HepG2 (cell line): ENCODE data around the gene LGALS8. TPM values are rescaled to one million over a fixed set of nuclear protein-coding genes. Genes with fewer than 3 reads are reported as not detected.

Experiments used
- ATAC-seq: fragments of 200-7000 bp; cut with Tn5 transposase; 3 replicates; pipeline ENCODE4 v1.9.1; 2020; ENCODE audit warnings: mild to moderate bottlenecking, moderate library complexity
- BruUV-seq: library from RNA; stranded (reverse); fragments of 400-500 nt; replicated peaks from 2 replicates; lab custom pipeline; 2021; lab: Mats Ljungman, UMichigan
- CTCF ChIA-PET: fragments of 300-600 bp; formaldehyde crosslinking; extraction: SDS; loops from one replicate; lab custom pipeline; 2021; ENCODE audit warnings: low total read pairs, inconsistent platforms, low intra/inter-chr PET ratio; lab: Yijun Ruan, JAX
- POLR2A ChIA-PET: fragments of 350-600 bp; sonication (Branson Sonifier 250); formaldehyde crosslinking; loops from one replicate; lab custom pipeline; 2020; ENCODE audit warnings: antibody characterized with exemption, inconsistent platforms; lab: Yijun Ruan, JAX
- DNase-seq: peaks from one replicate; pipeline ENCODE4 v3.0.0-alpha.2; 2015; ENCODE audit warnings: low spot score
- FAIRE-seq: peaks from 3 replicates; lab custom pipeline; 2011; peaks lifted over from hg19 to GRCh38; lab: Jason Lieb, UNC
- H2AFZ ChIP-seq: one replicate; pipeline ENCODE4 v1.6.1; 2011; ENCODE audit warnings: low read length, inconsistent platforms
- H3K27ac ChIP-seq: fragments of 300-600 bp; 3 replicates; pipeline ENCODE4 v1.8.0; 2011; ENCODE audit warnings: mixed run types, mild to moderate bottlenecking, mixed read lengths, low read length, inconsistent platforms; ENCODE audit not compliant: insufficient read depth; ENCODE audit errors: extremely low read length
- H3K27me3 ChIP-seq, 2 experiments: fragments of 200-600 bp in 1 of 2; 2 replicates in 1 of 2; 3 replicates in 1 of 2; pipeline versions ENCODE4 v1.6.0 to v1.8.0; 2011; ENCODE audit warnings: low read length in 2 of 2, mild to moderate bottlenecking in 2 of 2, moderate library complexity in 2 of 2, inconsistent platforms in 1 of 2; ENCODE audit not compliant: insufficient read depth in 2 of 2, control insufficient read depth in 1 of 2
- H3K36me3 ChIP-seq, 2 experiments: fragments of 200-600 bp in 1 of 2; replicated peaks in 1 of 2; 2 replicates in 1 of 2; 3 replicates in 1 of 2; pipeline versions ENCODE4 v1.5.1 to v1.8.0; 2011; ENCODE audit warnings: low read length in 2 of 2, inconsistent platforms in 1 of 2; ENCODE audit not compliant: insufficient read depth in 2 of 2, control insufficient read depth in 1 of 2
- H3K4me1 ChIP-seq: 2 replicates; pipeline ENCODE4 v1.5.1; 2012; ENCODE audit warnings: low read length, inconsistent platforms; ENCODE audit not compliant: insufficient read depth
- H3K4me2 ChIP-seq: 2 replicates; pipeline ENCODE4 v1.6.0; 2011; ENCODE audit warnings: low read depth, low read length, inconsistent platforms
- H3K4me3 ChIP-seq, 3 experiments: fragments of 200-600 bp in 1 of 3; sonication (generic), shearing (Covaris generic) in 1 of 3; replicated peaks in 1 of 3; 2 replicates each; pipeline ENCODE4 v1.5.1; 2011 to 2016; ENCODE audit warnings: low read length in 3 of 3, inconsistent platforms in 2 of 3, low read depth in 2 of 3, mild to moderate bottlenecking in 2 of 3, control low read depth in 1 of 3, mixed read lengths in 1 of 3; ENCODE audit not compliant: insufficient read depth in 1 of 3
- H3K79me2 ChIP-seq: one replicate; pipeline ENCODE4 v1.6.1; 2011; ENCODE audit warnings: low read length, inconsistent platforms; ENCODE audit not compliant: insufficient read depth
- H3K9ac ChIP-seq: 2 replicates; pipeline ENCODE4 v1.6.0; 2011; ENCODE audit warnings: mild to moderate bottlenecking, low read depth, low read length, inconsistent platforms; ENCODE audit not compliant: insufficient read depth
- H3K9me3 ChIP-seq: 2 replicates; pipeline ENCODE4 v1.5.1; 2012; ENCODE audit warnings: mild to moderate bottlenecking, low read length
- H4K20me1 ChIP-seq: 2 replicates; pipeline ENCODE4 v1.6.0; 2011; ENCODE audit warnings: inconsistent platforms, mild to moderate bottlenecking, low read length, moderate library complexity; ENCODE audit not compliant: insufficient read depth
- AGO1 ChIP-seq: fragments of 200-400 bp; formaldehyde crosslinking; IDR thresholded peaks from 2 replicates; pipeline ENCODE4 v1.6.1; 2017; ENCODE audit warnings: mild to moderate bottlenecking, low read depth, low read length, moderate library complexity; ENCODE audit not compliant: poor library complexity, severe bottlenecking
- BCLAF1 ChIP-seq: fragments of 450-650 bp; IDR thresholded peaks from 2 replicates; pipeline ENCODE4 v1.6.1; 2017; ENCODE audit warnings: mild to moderate bottlenecking
- DPF2 ChIP-seq: sonication (generic); formaldehyde crosslinking; IDR thresholded peaks from 2 replicates; pipeline ENCODE4 v1.4.0; 2020; ENCODE audit warnings: mild to moderate bottlenecking, low read depth, missing genetic modification reagents, borderline replicate concordance
- ELF3 ChIP-seq: IDR thresholded peaks from 2 replicates; pipeline ENCODE4 v1.6.1; 2016; ENCODE audit warnings: missing genetic modification reagents, missing compliant biosample characterization
- HDAC2 ChIP-seq: sonication (generic); formaldehyde crosslinking; IDR thresholded peaks from 2 replicates; pipeline ENCODE4 v1.4.0; 2020; ENCODE audit warnings: missing genetic modification reagents
- MED1 ChIP-seq: sonication (generic); formaldehyde crosslinking; IDR thresholded peaks from 2 replicates; pipeline ENCODE4 v1.4.0; 2020; ENCODE audit warnings: missing genetic modification reagents
- NFIB ChIP-seq: sonication (generic); formaldehyde crosslinking; IDR thresholded peaks from 2 replicates; pipeline ENCODE4 v1.9.0; 2021; ENCODE audit warnings: missing genetic modification reagents, mild to moderate bottlenecking, borderline replicate concordance
- TAF1 ChIP-seq: sonication (generic); formaldehyde crosslinking; IDR thresholded peaks from 2 replicates; pipeline ENCODE4 v1.4.0; 2020; ENCODE audit warnings: missing genetic modification reagents
- TCF7L2 ChIP-seq: IDR thresholded peaks from 2 replicates; pipeline ENCODE4 v1.6.1; 2011; ENCODE audit warnings: mild to moderate bottlenecking, low read depth, low read length, moderate library complexity
- ZKSCAN1 ChIP-seq: fragments of 150-350 bp; IDR thresholded peaks from 2 replicates; pipeline ENCODE4 v1.6.1; 2014; ENCODE audit warnings: low read length
- ZMAT3 ChIP-seq: sonication (generic); formaldehyde crosslinking; conservative IDR thresholded peaks from 2 replicates; pipeline ENCODE4 v1.7.0; 2021; ENCODE audit warnings: missing genetic modification reagents
- ZNF317 ChIP-seq: sonication (generic); formaldehyde crosslinking; IDR thresholded peaks from 2 replicates; pipeline ENCODE4 v1.5.0; 2020; ENCODE audit warnings: mild to moderate bottlenecking, missing genetic modification reagents
- ZNF503 ChIP-seq: sonication (generic); formaldehyde crosslinking; IDR thresholded peaks from 2 replicates; pipeline ENCODE4 v1.4.0; 2020; ENCODE audit warnings: missing genetic modification reagents
- ZNF792 ChIP-seq: IDR thresholded peaks from 2 replicates; pipeline ENCODE4 v1.6.1; 2016
- ZNF83 ChIP-seq: sonication (generic); formaldehyde crosslinking; IDR thresholded peaks from 2 replicates; pipeline ENCODE4 v1.4.0; 2020; ENCODE audit warnings: missing genetic modification reagents, mild to moderate bottlenecking, borderline replicate concordance
- ZSCAN22 ChIP-seq: sonication (generic); formaldehyde crosslinking; IDR thresholded peaks from 2 replicates; pipeline ENCODE4 v1.4.0; 2020; ENCODE audit warnings: mild to moderate bottlenecking, missing genetic modification reagents
- ZSCAN29 ChIP-seq: sonication (generic); formaldehyde crosslinking; conservative IDR thresholded peaks from 2 replicates; pipeline ENCODE4 v1.4.0; 2020; ENCODE audit warnings: mild to moderate bottlenecking, missing genetic modification reagents
- WGBS: methylation state at CpG from one replicate; pipeline ENCODE4 v1.1.6; 2017; ENCODE audit warnings: low lambda C conversion rate; 5-methylcytosine and 5-hydroxymethylcytosine counted together
- in situ Hi-C: cut with HindIII; loops from 2 replicates; pipeline ENCODE4 v1.10.0; 2017; ENCODE audit warnings: low pct_unique_long_range_greater_than_20kb; ENCODE audit not compliant: extremely low pct_ligation_motif_present
- intact Hi-C: fragments of 100-400 bp; cut with micrococcal nuclease; formaldehyde crosslinking; loops from one replicate; pipeline ENCODE4 v1.10.0; 2022; ENCODE audit not compliant: unreplicated experiment
- polyA plus RNA-seq, 8 experiments: library from polyadenylated mRNA; depleted of rRNA in 3 of 8; stranded (reverse) in 7 of 8; unstranded in 1 of 8; fragments of >200 nt; fragmentation: Illumina TruSeq in 4 of 8; extraction: Trizol in 4 of 8; gene quantifications; 2 replicates each; pipeline versions ENCODE4 v1.2.1 to v1.2.3, GENCODE V29; 2011 to 2016; ENCODE audit warnings: low read depth in 4 of 8, missing spikeins in 1 of 8, mixed read lengths in 1 of 8; ENCODE audit not compliant: insufficient read depth in 1 of 8
- total RNA-seq, 5 experiments: library from RNA; depleted of rRNA; stranded (reverse); fragments of >200 nt; fragmentation: Illumina TruSeq; extraction: Trizol; gene quantifications; 2 replicates each; pipeline ENCODE4 v1.2.3, GENCODE V29; 2016; ENCODE audit warnings: low read depth in 1 of 5
- TF ChIP-seq, protein P1 (sequence below): sonication (generic); formaldehyde crosslinking; IDR thresholded peaks from 2 replicates; pipeline ENCODE4 v1.5.0; 2020; ENCODE audit warnings: missing genetic modification reagents, mild to moderate bottlenecking, borderline replicate concordance

The LGALS8 gene
- total and polyA plus RNA-seq, 2 of the 13 experiments (the other 11 are each of a cell fraction or from before 2014, with no cell fraction given) = 29.3 to 185 TPM

- TF ChIP-seq ZNF792 (CRISPR knock-in tag) (no peak), ZKSCAN1 (no peak), MED1 (CRISPR knock-in tag) (no peak), ZNF503 (CRISPR knock-in tag) (no peak)
Observed at GRCh38 chr1:236565530-236565929, 41.7 kb downstream of the LGALS8 start (continued).

GRCh38 chr1:236568285-236568894, 44.6 kb downstream of the LGALS8 start:
- no peak overlapping the region for H3K27ac ChIP-seq
- 98% methylated on average over 2 of the region's 2 CpGs for WGBS
- CTCF ChIA-PET = no interaction called here
- TF ChIP-seq ZSCAN22 (CRISPR knock-in tag) (no peak), AGO1 (no peak), ZMAT3 (CRISPR knock-in tag) (no peak), TCF7L2 (no peak), NFIB (no peak), BCLAF1 (no peak), HDAC2 (no peak), DPF2 (CRISPR knock-in tag) (no peak), TAF1 (CRISPR knock-in tag) (no peak), ELF3 (no peak), ZNF83 (CRISPR knock-in tag) (no peak), ZSCAN29 (no peak), ZNF317 (CRISPR knock-in tag) (no peak)
- TF ChIP-seq, protein P1, sequence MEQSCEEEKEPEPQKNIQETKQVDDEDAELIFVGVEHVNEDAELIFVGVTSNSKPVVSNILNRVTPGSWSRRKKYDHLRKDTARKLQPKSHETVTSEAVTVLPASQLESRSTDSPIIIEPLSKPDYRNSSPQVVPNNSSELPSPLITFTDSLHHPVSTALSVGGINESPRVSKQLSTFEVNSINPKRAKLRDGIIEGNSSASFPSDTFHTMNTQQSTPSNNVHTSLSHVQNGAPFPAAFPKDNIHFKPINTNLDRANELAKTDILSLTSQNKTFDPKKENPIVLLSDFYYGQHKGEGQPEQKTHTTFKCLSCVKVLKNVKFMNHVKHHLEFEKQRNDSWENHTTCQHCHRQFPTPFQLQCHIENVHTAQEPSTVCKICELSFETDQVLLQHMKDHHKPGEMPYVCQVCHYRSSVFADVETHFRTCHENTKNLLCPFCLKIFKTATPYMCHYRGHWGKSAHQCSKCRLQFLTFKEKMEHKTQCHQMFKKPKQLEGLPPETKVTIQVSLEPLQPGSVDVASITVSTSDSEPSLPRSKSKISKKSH (CRISPR knock-in tag) = no peak

More at GRCh38 chr1:236568285-236568894, 44.6 kb downstream of the LGALS8 start:
- BruUV-seq = no TSS peak
- Histone ChIP-seq H4K20me1 (no peaks in the 10 kb centered on the region), H3K36me3 (peaks cover 31 to 93% of the 10 kb centered on the region in 2 experiments), H3K79me2 (no peaks in the 10 kb centered on the region), H3K9ac (no peak overlapping the region), H2AFZ (no peak overlapping the region), H3K27me3 (no peaks in the 10 kb centered on the region; a peak in 1 of 5 replicates), H3K9me3 (no peaks in the 10 kb centered on the region), H3K4me1 (no peaks in the 10 kb centered on the region), H3K4me2 (no peak overlapping the region), H3K4me3 (no peak overlapping the region)
- POLR2A ChIA-PET = no interaction called here
- DNase-seq = no peak
- FAIRE-seq = no peak
- in situ Hi-C loops = no loop called here
- no peak for ATAC-seq
- intact Hi-C loops = no loop called here
